Stimulated activated CD8-positive, alpha-beta memory T cell treated with anti-CD3 and anti-CD28 coated beads, Interleukin-15, amount 100 ng/mL, for 4 hours (primary cell): Measurements from ENCODE around the gene HAUS7.
A peak's percentile ranks its signal among the peaks of the same experiment; 100 is the strongest.

Experiments used
- DNase-seq, 2 donors: peaks; one replicate each; pipeline ENCODE4 v3.0.0-alpha.2; 2020; ENCODE audit warnings: low read depth in 2 of 2

Gene HAUS7

DNA sequence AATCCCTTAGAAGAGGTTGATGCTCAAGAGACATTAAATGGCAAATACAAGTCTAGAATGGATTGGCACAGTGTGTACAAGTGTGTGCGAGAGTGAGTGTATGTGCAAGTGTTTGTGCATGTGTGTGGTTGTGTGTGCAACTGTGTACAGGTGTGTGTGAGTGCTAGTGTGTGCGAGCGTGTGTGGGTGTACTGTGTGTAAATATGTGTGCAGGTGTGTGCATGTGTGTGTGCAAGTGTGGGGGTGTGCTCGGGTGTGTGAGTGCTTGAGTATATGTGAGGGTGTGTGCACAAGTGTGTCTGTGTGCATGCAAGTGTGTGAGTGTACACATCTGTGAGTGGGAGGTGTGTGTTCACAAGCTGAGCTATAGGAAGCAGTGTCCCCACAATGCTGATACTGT lies 30.4 kb downstream of the HAUS7 start:
- no peak for DNase-seq

DNA sequence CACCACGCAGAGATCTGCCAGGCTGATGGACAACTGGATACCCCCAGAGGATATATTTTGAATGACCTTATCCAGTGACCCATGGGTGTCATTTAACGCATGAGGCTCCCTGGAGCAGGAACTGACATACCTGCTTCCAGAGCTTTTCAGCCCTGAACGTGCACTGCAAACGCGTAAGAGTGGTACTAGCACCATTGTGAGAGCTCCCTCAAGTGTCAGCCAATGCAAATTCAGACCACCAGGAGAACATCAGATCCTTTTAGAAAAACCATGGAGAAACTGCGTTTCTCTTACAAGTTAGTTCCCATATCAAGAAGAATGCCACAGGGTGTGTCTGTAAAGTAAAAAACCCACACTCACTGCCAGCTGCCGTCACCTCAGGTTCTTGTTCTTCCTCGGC lies 31.8 kb downstream of the HAUS7 start:
- DNase-seq: no peak

GRCh38 chrX:153435845-153436244 lies 34.5 kb downstream of the HAUS7 start:
- no peak for DNase-seq

DNA sequence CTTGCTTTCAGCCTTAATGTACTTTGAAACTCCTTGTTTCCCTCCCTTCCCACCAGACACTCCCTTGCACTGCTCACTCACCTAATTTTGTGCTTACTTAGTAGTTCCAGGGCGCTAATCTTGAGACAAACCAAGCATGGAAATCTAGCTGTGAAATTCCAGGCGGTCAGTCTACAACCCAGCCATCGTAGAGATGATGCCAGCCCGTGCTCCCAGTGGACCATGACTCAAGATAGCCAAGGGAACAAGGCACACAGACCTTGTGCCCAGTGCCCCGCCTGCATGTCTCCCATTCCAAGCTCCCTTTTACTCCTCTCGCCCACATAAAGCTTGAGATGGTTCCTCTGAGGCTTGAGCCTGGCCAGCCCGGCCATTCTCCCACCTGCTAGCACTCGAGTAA lies 35.6 kb downstream of the HAUS7 start:
- no peak for DNase-seq

GRCh38 chrX:153433781-153434285 lies 36.5 kb downstream of the HAUS7 start:
- DNase-seq: no peak

- DNase-seq: no peak
Measured at GRCh38 chrX:153433161-153433680, 37.2 kb downstream of the HAUS7 start.

DNA sequence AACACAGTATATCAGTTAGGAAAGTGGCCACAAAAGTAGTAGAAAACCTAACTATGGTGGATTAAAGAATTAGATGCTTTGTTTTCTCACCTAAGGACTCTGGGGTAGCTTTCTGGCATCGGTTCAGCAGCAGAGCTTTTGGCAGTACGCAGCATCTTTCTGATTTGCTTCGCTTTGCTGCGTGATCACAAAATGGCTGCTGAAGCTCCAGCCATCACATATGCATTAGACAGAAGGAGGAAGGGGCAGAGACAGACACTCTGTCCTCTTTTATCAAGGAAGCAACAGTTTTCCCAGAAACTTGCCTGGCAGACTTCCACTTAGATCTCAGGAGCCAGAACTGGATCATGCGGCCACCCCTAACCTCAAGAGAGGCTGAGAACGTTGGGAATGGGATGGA lies 39.6 kb downstream of the HAUS7 start:
- no peak for DNase-seq

- DNase-seq: no peak
Measured at GRCh38 chrX:153426204-153426603, 44.2 kb downstream of the HAUS7 start.

DNA sequence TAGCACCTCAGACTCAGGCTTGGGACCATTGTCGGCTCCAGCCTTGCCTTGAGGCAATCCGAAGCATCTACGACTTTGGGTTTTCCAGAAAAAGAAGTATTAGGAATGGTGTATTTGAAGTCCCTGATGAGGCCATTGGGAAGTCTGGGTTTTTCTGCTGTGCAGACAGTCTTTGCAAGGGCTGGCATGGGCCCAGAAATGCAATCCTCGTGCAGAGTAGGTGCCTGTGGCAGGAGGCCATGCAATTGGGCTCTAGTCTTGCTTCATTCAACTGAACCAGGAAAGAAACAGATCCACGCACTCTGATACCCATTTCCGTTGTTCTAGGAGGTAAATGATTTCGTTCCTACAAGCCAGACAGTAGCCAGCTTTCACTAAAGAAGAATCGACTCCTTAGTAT lies 46.7 kb downstream of the HAUS7 start:
- no peak for DNase-seq

DNA sequence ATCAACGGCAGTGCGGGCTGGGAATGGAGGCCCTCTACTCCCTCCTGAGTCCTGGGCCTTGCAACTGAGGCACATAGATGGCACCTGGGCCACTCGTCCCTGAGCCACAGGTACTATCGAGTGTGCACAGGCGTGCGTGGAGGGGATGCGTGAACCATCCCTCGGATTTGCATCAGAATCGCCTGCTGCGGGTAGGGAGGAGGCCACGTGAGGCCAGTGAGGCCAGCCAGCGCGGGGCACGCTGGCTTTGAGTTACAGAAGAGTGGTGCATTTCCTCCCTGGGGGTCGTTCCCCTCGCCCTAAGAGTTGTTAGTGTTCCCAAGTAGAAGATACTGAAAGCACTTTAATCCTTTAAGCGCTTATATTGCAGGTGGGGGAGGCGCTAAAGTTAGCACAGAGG lies 48.5 kb downstream of the HAUS7 start:
- DNase-seq: no peak

GRCh38 chrX:153420851-153421599 lies 49.4 kb downstream of the HAUS7 start:
- DNase-seq: no peak

- DNase-seq: no peak
Measured at GRCh38 chrX:153417637-153418036, 52.7 kb downstream of the HAUS7 start.

DNA sequence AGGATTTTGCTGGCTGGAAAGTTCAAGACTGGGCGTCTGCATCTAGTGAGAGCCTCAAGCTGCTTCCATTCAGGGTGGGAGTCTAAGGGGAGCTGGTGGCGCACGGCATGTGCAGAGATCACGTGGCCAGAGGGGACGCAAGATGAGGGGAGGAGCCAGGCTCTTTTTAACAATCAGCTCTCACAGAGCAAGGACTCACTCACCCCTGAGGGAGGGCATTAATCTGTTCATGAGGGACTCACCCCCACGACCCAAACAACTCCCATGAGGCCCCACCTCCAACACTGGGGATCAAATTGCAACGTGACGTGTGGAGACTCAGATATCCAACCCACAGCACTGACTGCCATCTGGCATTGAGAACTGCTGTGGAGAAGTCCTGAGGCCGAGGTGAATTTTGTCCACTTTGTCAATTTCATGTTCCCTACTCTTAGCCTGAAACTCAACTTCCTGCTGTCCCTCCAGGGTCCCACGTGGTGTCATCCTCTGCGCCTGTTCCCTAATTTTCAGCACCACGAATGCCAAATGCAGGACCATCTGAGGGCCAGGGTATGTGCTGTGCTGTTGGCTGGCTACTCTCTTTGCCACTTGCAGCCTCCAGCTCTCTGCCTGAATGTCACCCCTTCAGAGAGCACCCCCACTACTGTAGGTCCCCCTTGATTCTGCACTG lies 53.5 kb downstream of the HAUS7 start:
- no peak for DNase-seq

GRCh38 chrX:153414856-153415510 lies 55.4 kb downstream of the HAUS7 start:
- no peak for DNase-seq

- no peak for DNase-seq
Measured at GRCh38 chrX:153413731-153414130, 56.6 kb downstream of the HAUS7 start.

GRCh38 chrX:153412746-153413720 lies 57.3 kb downstream of the HAUS7 start:
- DNase-seq: no peak

DNA sequence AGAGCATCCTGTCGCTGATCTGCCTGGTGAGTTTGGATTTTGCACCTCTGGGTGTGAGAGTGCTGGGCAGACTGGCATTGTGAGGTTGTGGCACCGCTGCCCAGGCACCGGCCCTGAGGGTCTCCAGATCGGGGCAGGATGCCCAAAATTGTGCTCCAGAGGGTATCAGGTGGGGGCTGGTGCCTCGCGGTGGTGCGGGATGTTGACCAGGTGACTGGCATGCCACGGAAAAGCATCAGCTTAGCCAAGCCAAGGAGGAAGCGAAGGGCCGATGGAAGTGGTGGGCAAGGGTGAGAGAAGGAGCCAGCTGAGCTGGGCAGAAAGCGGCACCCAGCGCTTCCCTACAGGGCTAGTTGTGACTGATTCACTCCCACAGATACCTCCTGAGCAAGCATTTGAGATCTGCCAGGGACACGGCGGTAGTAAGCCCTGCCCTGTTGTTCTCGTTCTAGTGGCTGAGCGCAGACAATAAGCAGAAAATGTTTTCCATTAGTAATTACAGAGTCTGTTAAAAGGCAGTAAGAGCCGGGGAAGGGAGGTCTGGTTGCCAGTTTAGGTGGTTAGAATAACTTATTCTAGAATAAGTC lies 58.3 kb downstream of the HAUS7 start:
- DNase-seq: no peak

- peak in 1 of 2 donors; percentile 36 for DNase-seq
Measured at GRCh38 chrX:153411255-153411987, 59.0 kb downstream of the HAUS7 start, which contains the start of gene ZFP92. ZFP92 (plus strand) TSS chrX:153411472; CDS start chrX:153418323, 6,851 bp downstream.

GRCh38 chrX:153410888-153411254 lies 59.5 kb downstream of the HAUS7 start:
- DNase-seq: no peak

DNA sequence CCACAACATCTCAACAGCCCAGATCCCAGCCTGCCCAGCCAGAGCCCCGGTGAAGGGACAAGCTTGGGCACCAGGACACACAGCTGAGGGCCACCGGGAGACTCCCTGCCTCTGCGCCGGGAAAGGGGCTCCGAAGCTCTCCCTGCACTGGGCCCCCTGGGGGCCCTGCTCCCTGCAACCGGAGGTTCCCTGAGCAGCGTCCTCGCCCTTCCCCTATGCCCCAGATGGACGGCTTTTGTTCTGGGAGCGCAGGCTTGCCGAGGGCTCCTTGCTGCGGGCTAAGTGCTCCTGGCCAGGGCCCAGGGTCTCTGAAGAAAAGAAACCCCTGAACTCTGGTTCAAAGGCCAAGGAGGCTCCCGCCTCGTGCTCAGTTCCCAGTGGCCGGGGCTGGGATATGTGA lies 60.0 kb downstream of the HAUS7 start:
- no peak for DNase-seq
